ENCODE measurements around the gene ECE2. TPM values are rescaled to one million over a fixed set of nuclear protein-coding genes. Genes with fewer than 3 reads are reported as not detected.

ECE2 gene
- polyA plus RNA-seq, 1 of the 3 experiments (the other 2 are of a cell fraction): 0.03 TPM

- TF ChIP-seq USF1 (IDR thresholded peaks at IDR 0.05; ENCODE audit: borderline replicate concordance, low read depth) (peak; percentile 98), SMC3 (IDR thresholded peaks at IDR 0.05; ENCODE audit: low read depth, low read length) (no peak), USF2 (IDR thresholded peaks at IDR 0.05; ENCODE audit: borderline replicate concordance, low read depth, low read length) (peak; percentile 97), IRF3 (IDR thresholded peaks at IDR 0.05; ENCODE audit: low read depth, low read length) (no peak), TAF1 (IDR thresholded peaks at IDR 0.05; ENCODE audit: borderline replicate concordance, low read depth, low read length) (peak; percentile 91)
These were observed 38.5 kb downstream of the ECE2 start, which contains the start of gene EIF4G1 (continued) for GRCh38 chr3:184314363-184314699.

GRCh38 chr3:184314700-184315542 is 39.1 kb downstream of the ECE2 start:
- H3K9me2 ChIP-seq: no peaks in the 10 kb centered on the region
- H3K9me3 ChIP-seq: no peaks in the 10 kb centered on the region
- peak overlapping the region; percentile 99 for H3K4me2 ChIP-seq
- peaks cover 42% of the 10 kb centered on the region for H4K20me1 ChIP-seq (ENCODE audit: insufficient read depth)
- H3F3A ChIP-seq (replicated peaks; ENCODE audit: insufficient read depth): peaks cover 50% of the 10 kb centered on the region
- TF ChIP-seq ZBTB33 (IDR thresholded peaks at IDR 0.05; ENCODE audit: borderline replicate concordance, low read depth): 0 out of 2 replicates have a peak, but pooled peaks have one; percentile 7
- TF ChIP-seq YY1 (IDR thresholded peaks at IDR 0.05; ENCODE audit: low read depth): peak; percentile 15; the same call in 1 of the 2 replicates
- TF ChIP-seq NRF1 (IDR thresholded peaks at IDR 0.05; ENCODE audit: low read depth, low read length): peak; percentile 60
- TF ChIP-seq NFIC (IDR thresholded peaks at IDR 0.05; ENCODE audit: borderline replicate concordance): peak; percentile 55
- peak; percentile 3; the same call in 1 of the 2 replicates for TF ChIP-seq MAX (IDR thresholded peaks at IDR 0.05; ENCODE audit: low read depth)
- no peak for TF ChIP-seq FOSL2 (IDR thresholded peaks at IDR 0.05; ENCODE audit: borderline replicate concordance, low read depth)
- TF ChIP-seq TEAD4 (IDR thresholded peaks at IDR 0.05; ENCODE audit: borderline replicate concordance, insufficient read depth): no peak
- TF ChIP-seq IRF3 (IDR thresholded peaks at IDR 0.05; ENCODE audit: low read depth, low read length): no peak
- peak; percentile 54; the same call in 1 of the 2 replicates for TF ChIP-seq TAF1 (IDR thresholded peaks at IDR 0.05; ENCODE audit: borderline replicate concordance, low read depth, low read length)
- 0 out of 2 replicates have a peak, but pooled peaks have one; percentile 45 for TF ChIP-seq SIN3A (IDR thresholded peaks at IDR 0.05; ENCODE audit: borderline replicate concordance, low read depth, low read length)
- peak overlapping the region; percentile 64 to 70 for H3K4me3 ChIP-seq (ENCODE audit: low read depth in 2 of 2, low read length in 1 of 2)
- H3K79me2 ChIP-seq (ENCODE audit: insufficient read depth): peaks cover 53% of the 10 kb centered on the region
- POLR2A ChIA-PET: interaction anchor here (2.2 kb wide), 1 partner anchor 23 kb away, joined by 8 read pairs; the partner anchor contains the start of gene FAM131A
- 4% methylated on average over 5 of the region's 89 CpGs for WGBS (ENCODE audit: low lambda C conversion rate)
- peaks cover 27 to 30% of the 10 kb centered on the region in 2 experiments; a peak in 3 of 4 replicates for H3K4me1 ChIP-seq (ENCODE audit: control insufficient read depth in 1 of 2, insufficient read depth in 2 of 2, low read depth in 1 of 2, low read length in 1 of 2)
- H3K36me3 ChIP-seq (replicated peaks in 1 of 2; ENCODE audit: control insufficient read depth in 1 of 2, insufficient read depth in 2 of 2, low read length in 1 of 2): peaks cover 11 to 12% of the 10 kb centered on the region in 2 experiments
- H3K9ac ChIP-seq: peak overlapping the region; percentile 94
- H3K27me3 ChIP-seq (ENCODE audit: insufficient read depth): no peaks in the 10 kb centered on the region
- CTCF ChIA-PET: interaction anchor here (1.0 kb wide), 1 partner anchor 65 kb away, joined by 3 read pairs; the partner anchor contains the start of gene EEF1AKMT4
- no peak overlapping the region for H2AFZ ChIP-seq (ENCODE audit: low read depth)
- H3K27ac ChIP-seq (ENCODE audit: low read depth in 2 of 2, low read length in 1 of 2): peak overlapping the region; percentile 86 to 89
- peak; percentile 87 for DNase-seq

All from SK-N-SH (cell line).